ENCODE results near the gene SLC5A11.

GRCh38 chr16:24906901-24907300 lies 61.1 kb downstream of the SLC5A11 start:
- TF ChIP-seq CTCF (IDR thresholded peaks at IDR 0.05 in 2 of 3, conservative IDR thresholded peaks at IDR 0.05 in 1 of 3; ENCODE audit: borderline replicate concordance in 1 of 3, insufficient read depth in 1 of 3, low read depth in 2 of 3, low read length in 2 of 3) (no peak), REST (IDR thresholded peaks at IDR 0.05; ENCODE audit: low read depth) (no peak), POLR2A (IDR thresholded peaks at IDR 0.05; ENCODE audit: borderline replicate concordance, extremely low read depth, insufficient read depth, insufficient read length) (no peak), ELF1 (IDR thresholded peaks at IDR 0.05; ENCODE audit: borderline replicate concordance, low read depth) (no peak), YY1 (IDR thresholded peaks at IDR 0.05; ENCODE audit: extremely low read depth, insufficient replicate concordance, low read depth, low read length) (no peak), POLR2AphosphoS5 (IDR thresholded peaks at IDR 0.05; ENCODE audit: low read depth, low read length) (no peak), ATF3 (IDR thresholded peaks at IDR 0.05) (no peak), EZH2 (IDR thresholded peaks at IDR 0.05) (no peak), SP1 (IDR thresholded peaks at IDR 0.05; ENCODE audit: low read depth) (no peak), CEBPB (IDR thresholded peaks at IDR 0.05; ENCODE audit: low read depth) (no peak), FOSL1 (IDR thresholded peaks at IDR 0.05; ENCODE audit: low read depth) (no peak), ZNF274 (IDR thresholded peaks at IDR 0.05; ENCODE audit: low read depth, low read length) (no peak), ZBTB33 (IDR thresholded peaks at IDR 0.05; ENCODE audit: extremely low read depth, insufficient replicate concordance, low read length) (no peak), SIN3A (IDR thresholded peaks at IDR 0.05; ENCODE audit: low read depth) (no peak)

All from HCT116 (cell line).